Esophagus squamous epithelium (tissue), 4 donors: ENCODE measurements around the gene EEF1A2.
A peak's percentile ranks its signal among the peaks of the same experiment; 100 is the strongest.

Experiments
- POLR2A ChIP-seq, 4 donors: fragments of 450-650 bp; IDR thresholded peaks; one replicate each; pipeline ENCODE4 v1.6.1; 2017; ENCODE audit warnings: antibody characterized with exemption in 4 of 4, mild to moderate bottlenecking in 4 of 4, moderate library complexity in 3 of 4
- TF ChIP-seq, protein P1 (sequence below), 6 experiments: fragments of 450-650 bp in 4 of 6; fragments of 200-600 bp in 2 of 6; sonication (generic) in 2 of 6; IDR thresholded peaks; one replicate each; pipeline ENCODE4 v1.5.1; 2016 to 2019; ENCODE audit warnings: antibody characterized with exemption in 6 of 6, mild to moderate bottlenecking in 4 of 6, moderate library complexity in 4 of 6

DNA sequence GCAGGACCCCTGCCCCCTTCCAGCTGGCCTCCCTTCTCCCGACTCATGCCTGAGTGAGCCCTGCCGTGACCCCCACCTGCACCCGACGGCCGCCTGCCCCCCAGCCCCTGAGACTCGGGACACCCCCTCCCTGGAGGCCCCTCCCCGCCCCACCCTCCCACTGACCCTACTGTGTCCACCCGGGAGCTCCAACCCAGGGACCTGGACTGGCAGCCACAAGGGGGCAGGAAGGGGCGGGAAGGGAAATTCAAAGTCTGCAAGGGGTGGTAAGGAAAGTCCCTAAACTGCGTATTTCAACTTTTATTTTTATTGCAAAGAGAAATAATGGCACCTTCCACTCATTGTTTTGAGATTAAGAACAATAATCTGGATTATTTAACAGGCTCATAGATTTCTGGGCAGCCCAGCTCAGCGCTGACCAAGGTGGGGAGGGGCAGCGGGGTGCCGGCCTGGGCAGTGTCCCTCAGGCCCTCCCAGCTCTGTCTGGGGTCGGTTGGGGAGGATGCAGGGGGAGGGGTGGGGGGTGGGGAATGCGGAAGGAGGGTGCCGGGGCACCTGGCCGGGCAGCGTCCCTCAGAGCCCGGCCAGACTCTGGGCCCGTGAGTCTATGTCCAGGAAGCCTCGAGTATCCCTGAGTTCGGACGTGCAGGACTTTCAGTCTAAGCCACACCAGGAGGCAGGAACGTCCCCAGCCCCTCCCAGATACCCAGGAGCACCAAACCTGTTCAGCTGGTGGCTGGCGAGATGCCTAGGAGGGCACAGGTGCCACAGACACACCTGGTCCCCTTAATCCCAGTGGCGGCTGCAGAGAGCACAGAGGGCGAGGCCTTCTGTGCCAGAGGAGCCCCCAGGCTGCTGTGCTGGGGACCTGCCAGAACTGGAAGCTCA is 39.6 kb upstream of the EEF1A2 start:
- TF ChIP-seq, protein P1, sequence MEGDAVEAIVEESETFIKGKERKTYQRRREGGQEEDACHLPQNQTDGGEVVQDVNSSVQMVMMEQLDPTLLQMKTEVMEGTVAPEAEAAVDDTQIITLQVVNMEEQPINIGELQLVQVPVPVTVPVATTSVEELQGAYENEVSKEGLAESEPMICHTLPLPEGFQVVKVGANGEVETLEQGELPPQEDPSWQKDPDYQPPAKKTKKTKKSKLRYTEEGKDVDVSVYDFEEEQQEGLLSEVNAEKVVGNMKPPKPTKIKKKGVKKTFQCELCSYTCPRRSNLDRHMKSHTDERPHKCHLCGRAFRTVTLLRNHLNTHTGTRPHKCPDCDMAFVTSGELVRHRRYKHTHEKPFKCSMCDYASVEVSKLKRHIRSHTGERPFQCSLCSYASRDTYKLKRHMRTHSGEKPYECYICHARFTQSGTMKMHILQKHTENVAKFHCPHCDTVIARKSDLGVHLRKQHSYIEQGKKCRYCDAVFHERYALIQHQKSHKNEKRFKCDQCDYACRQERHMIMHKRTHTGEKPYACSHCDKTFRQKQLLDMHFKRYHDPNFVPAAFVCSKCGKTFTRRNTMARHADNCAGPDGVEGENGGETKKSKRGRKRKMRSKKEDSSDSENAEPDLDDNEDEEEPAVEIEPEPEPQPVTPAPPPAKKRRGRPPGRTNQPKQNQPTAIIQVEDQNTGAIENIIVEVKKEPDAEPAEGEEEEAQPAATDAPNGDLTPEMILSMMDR (IDR thresholded peaks at IDR 0.05): peak in 2 of 6 experiments; percentile 7 to 9
- no peak for TF ChIP-seq POLR2A (IDR thresholded peaks at IDR 0.05)
